Panc1 (cell line): Measurements from ENCODE around the gene RALGPS1.

ENCODE experiments used
- POLR2AphosphoS5 ChIP-seq: IDR thresholded peaks from 2 replicates; pipeline ENCODE4 v1.6.1; 2012; ENCODE audit warnings: mild to moderate bottlenecking, low read depth, low read length, moderate library complexity
- SIN3A ChIP-seq: IDR thresholded peaks from 2 replicates; pipeline ENCODE4 v1.6.1; 2012; ENCODE audit warnings: low read depth, mild to moderate bottlenecking, low read length, moderate library complexity, borderline replicate concordance; ENCODE audit not compliant: insufficient read depth
- TCF7L2 ChIP-seq: IDR thresholded peaks from 2 replicates; pipeline ENCODE4 v1.6.1; 2011; ENCODE audit warnings: mild to moderate bottlenecking, low read depth, low read length, inconsistent platforms
- TF ChIP-seq, protein P1 (sequence below): fragments of 450-650 bp; IDR thresholded peaks from 2 replicates; pipeline ENCODE4 v1.5.1; 2017; ENCODE audit warnings: mild to moderate bottlenecking
- TF ChIP-seq, protein P2 (sequence below), 2 experiments: IDR thresholded peaks; 2 replicates each; pipeline ENCODE4 v1.6.1; 2011 to 2012; ENCODE audit warnings: low read depth in 2 of 2, control low read depth in 1 of 2, low read length in 1 of 2, mild to moderate bottlenecking in 1 of 2, moderate library complexity in 1 of 2; ENCODE audit not compliant: insufficient read depth in 1 of 2

DNA sequence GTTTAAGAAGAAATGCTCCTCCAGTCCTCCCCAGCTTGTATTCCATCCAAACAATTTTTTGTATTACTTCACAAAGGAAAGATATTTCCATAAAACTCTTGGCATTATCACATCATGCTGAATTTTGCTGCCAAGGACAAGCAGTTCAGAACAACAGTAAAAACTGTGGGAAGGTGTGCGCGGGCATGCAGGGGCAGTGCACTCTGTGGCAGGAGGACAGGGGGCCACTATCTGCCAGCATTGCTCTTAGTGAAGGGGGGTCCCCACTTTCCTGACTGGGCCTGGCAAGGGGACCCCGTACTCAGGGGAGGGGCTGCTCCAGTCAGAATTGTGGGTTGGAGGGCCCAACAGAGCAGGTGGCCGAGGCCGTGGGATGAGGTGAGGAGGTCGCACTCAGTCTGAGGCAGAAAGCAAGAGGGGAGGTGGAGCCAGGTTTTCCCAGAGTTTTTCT, 175.1 kb downstream of the RALGPS1 start:
- TF ChIP-seq, protein P1, sequence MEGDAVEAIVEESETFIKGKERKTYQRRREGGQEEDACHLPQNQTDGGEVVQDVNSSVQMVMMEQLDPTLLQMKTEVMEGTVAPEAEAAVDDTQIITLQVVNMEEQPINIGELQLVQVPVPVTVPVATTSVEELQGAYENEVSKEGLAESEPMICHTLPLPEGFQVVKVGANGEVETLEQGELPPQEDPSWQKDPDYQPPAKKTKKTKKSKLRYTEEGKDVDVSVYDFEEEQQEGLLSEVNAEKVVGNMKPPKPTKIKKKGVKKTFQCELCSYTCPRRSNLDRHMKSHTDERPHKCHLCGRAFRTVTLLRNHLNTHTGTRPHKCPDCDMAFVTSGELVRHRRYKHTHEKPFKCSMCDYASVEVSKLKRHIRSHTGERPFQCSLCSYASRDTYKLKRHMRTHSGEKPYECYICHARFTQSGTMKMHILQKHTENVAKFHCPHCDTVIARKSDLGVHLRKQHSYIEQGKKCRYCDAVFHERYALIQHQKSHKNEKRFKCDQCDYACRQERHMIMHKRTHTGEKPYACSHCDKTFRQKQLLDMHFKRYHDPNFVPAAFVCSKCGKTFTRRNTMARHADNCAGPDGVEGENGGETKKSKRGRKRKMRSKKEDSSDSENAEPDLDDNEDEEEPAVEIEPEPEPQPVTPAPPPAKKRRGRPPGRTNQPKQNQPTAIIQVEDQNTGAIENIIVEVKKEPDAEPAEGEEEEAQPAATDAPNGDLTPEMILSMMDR: no peak
- TF ChIP-seq, protein P2, sequence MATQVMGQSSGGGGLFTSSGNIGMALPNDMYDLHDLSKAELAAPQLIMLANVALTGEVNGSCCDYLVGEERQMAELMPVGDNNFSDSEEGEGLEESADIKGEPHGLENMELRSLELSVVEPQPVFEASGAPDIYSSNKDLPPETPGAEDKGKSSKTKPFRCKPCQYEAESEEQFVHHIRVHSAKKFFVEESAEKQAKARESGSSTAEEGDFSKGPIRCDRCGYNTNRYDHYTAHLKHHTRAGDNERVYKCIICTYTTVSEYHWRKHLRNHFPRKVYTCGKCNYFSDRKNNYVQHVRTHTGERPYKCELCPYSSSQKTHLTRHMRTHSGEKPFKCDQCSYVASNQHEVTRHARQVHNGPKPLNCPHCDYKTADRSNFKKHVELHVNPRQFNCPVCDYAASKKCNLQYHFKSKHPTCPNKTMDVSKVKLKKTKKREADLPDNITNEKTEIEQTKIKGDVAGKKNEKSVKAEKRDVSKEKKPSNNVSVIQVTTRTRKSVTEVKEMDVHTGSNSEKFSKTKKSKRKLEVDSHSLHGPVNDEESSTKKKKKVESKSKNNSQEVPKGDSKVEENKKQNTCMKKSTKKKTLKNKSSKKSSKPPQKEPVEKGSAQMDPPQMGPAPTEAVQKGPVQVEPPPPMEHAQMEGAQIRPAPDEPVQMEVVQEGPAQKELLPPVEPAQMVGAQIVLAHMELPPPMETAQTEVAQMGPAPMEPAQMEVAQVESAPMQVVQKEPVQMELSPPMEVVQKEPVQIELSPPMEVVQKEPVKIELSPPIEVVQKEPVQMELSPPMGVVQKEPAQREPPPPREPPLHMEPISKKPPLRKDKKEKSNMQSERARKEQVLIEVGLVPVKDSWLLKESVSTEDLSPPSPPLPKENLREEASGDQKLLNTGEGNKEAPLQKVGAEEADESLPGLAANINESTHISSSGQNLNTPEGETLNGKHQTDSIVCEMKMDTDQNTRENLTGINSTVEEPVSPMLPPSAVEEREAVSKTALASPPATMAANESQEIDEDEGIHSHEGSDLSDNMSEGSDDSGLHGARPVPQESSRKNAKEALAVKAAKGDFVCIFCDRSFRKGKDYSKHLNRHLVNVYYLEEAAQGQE (IDR thresholded peaks at IDR 0.05; ENCODE audit: insufficient read depth in 1 of 2, low read depth in 2 of 2, low read length in 1 of 2): no peak
- no peak for TF ChIP-seq POLR2AphosphoS5
- TF ChIP-seq TCF7L2: no peak
- no peak for TF ChIP-seq SIN3A
